ENCODE results near the gene AUNIP. TPM values are rescaled to one million over a fixed set of nuclear protein-coding genes. Genes with fewer than 3 reads are reported as not detected.

AUNIP gene
- total and polyA plus RNA-seq, 2 of the 8 experiments (the other 6 are each of a cell fraction or from before 2014, with no cell fraction given): 18.6 to 23.2 TPM

DNA sequence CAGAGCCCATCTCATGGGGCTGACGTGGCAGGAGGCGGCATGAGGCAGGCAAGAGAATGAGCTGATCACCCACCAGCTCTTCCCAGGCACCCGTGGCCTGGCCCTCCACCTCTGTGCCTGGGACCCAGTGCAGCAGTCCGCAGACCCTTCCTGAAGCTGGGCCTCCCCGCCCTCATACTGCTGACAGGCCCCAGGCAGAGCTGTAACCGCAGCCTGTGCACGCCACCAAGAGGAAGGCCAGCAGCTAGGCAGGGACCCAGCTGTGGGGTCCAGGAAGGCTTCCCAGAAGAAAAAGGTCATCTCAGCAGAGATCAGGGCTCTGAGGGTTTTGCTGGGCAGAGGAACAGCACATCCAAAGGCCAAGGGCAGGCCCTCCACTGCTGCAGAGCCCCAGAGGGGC is 49.3 kb downstream of the AUNIP start (continued):
- TF ChIP-seq, protein P1, sequence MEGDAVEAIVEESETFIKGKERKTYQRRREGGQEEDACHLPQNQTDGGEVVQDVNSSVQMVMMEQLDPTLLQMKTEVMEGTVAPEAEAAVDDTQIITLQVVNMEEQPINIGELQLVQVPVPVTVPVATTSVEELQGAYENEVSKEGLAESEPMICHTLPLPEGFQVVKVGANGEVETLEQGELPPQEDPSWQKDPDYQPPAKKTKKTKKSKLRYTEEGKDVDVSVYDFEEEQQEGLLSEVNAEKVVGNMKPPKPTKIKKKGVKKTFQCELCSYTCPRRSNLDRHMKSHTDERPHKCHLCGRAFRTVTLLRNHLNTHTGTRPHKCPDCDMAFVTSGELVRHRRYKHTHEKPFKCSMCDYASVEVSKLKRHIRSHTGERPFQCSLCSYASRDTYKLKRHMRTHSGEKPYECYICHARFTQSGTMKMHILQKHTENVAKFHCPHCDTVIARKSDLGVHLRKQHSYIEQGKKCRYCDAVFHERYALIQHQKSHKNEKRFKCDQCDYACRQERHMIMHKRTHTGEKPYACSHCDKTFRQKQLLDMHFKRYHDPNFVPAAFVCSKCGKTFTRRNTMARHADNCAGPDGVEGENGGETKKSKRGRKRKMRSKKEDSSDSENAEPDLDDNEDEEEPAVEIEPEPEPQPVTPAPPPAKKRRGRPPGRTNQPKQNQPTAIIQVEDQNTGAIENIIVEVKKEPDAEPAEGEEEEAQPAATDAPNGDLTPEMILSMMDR (IDR thresholded peaks at IDR 0.05; ENCODE audit: control extremely low read depth in 1 of 3, insufficient read depth in 1 of 3, low read depth in 1 of 3, low read length in 3 of 3): peak in 1 of 3 experiments; percentile 6; a peak in 1 of 4 replicates
- TF ChIP-seq, protein P2, sequence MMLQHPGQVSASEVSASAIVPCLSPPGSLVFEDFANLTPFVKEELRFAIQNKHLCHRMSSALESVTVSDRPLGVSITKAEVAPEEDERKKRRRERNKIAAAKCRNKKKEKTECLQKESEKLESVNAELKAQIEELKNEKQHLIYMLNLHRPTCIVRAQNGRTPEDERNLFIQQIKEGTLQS (IDR thresholded peaks at IDR 0.05; ENCODE audit: insufficient read depth, low read depth, low read length): no peak
- no peak for TF ChIP-seq TCF12 (IDR thresholded peaks at IDR 0.05; ENCODE audit: low read depth, low read length)
- no peak for TF ChIP-seq PHF8 (conservative IDR thresholded peaks at IDR 0.05; ENCODE audit: low read depth, low read length)

All from H1 (cell line).